Hematopoietic multipotent progenitor cell treated with erythropoietin and hydrocortisone succinate and interleukin-3 and kit ligand, for 15 days (in vitro differentiated cells): Measurements from ENCODE around the gene GRIN1.
A peak's percentile ranks its signal among the peaks of the same experiment; 100 is the strongest.

ENCODE experiments used
- DNase-seq: peaks from one replicate; pipeline ENCODE4 v3.0.0-alpha.2; 2015; ENCODE audit warnings: low spot score

The GRIN1 gene

DNA sequence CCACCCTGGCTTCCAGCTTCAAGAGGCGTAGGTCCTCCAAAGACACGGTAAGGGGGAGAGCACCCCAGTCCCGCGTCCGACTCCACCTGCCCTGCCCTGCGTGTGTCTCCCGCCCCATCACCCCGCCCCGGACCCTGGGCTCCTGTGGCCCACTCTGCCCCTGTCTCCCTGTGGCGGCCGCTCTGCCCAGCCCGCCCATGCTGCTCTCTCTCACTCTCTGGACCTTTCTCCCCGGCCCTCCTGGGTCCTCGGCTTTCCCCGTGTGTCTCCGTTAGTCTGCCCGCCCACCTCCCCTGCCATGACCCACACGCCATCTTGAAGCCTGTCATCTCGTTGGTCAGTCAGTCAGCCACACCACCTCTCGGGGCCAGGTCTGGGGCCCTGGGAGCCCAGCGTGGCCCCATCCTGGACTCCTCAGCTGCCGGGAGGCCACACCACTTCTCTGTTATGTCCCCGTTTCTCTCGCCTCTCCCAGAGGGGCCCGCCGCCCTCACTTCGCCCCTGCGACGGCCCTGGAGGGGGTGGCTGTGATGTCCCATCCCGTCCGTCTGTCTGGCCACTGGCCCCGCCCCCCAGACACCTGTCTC is 26.4 kb downstream of the GRIN1 start:
- DNase-seq, result no peak

DNA sequence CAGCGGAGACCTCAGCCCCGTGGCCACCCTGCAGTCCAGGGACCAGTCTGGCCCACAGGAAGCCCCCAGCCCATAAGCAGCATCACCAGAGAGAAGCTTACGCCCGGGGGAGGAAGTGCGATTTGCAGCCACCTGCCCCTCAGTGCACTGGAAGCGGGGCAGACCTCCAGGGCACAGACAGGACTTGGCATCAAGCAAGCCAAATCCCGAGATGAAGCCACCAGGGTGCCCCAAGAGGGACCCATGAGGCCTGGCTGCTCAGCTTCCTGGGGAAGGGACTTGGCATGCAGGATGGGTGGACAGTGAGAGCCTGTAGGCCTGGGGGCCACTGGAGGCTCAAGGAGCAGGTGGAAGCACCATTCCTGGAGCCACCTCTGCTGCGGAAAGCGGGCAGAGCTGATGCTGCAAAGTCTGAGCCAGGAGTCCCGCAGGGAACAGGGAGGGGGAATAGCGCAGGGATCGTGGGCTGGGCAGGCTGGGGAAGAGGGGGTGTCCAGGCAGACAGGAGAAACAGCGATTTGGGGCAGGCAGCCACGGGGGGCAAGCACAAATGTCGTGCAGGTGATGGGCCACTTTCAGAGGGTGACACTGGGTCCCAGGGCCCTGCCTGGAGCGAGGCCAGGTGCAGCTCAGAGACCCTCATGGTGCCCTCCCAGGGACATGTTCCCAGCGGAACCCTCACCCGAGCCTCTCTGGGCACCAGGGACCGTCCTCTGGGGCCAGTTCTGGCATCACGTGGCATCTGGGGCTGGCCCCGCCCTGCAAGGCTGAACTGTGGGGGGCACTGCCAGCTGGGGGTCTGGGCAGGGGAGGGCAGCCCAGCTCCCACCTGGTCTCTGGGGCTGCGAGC is 27.7 kb downstream of the GRIN1 start:
- DNase-seq, result no peak

DNA sequence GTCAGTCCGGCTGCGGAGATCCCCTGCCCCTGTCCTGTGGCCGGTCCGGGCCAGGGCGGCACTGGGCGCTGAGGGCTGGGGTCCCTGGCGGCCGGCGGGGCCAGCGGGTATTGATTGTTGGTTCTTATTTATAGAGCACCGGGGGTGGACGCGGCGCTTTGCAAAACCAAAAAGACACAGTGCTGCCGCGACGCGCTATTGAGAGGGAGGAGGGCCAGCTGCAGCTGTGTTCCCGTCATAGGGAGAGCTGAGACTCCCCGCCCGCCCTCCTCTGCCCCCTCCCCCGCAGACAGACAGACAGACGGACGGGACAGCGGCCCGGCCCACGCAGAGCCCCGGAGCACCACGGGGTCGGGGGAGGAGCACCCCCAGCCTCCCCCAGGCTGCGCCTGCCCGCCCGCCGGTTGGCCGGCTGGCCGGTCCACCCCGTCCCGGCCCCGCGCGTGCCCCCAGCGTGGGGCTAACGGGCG is 28.4 kb downstream of the GRIN1 start:
- no peak for DNase-seq

DNA sequence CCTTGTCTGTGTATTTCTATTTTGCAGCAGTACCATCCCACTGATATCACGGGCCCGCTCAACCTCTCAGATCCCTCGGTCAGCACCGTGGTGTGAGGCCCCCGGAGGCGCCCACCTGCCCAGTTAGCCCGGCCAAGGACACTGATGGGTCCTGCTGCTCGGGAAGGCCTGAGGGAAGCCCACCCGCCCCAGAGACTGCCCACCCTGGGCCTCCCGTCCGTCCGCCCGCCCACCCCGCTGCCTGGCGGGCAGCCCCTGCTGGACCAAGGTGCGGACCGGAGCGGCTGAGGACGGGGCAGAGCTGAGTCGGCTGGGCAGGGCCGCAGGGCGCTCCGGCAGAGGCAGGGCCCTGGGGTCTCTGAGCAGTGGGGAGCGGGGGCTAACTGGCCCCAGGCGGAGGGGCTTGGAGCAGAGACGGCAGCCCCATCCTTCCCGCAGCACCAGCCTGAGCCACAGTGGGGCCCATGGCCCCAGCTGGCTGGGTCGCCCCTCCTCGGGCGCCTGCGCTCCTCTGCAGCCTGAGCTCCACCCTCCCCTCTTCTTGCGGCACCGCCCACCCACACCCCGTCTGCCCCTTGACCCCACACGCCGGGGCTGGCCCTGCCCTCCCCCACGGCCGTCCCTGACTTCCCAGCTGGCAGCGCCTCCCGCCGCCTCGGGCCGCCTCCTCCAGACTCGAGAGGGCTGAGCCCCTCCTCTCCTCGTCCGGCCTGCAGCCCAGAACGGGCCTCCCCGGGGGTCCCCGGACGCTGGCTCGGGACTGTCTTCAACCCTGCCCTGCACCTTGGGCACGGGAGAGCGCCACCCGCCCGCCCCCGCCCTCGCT is 29.0 kb downstream of the GRIN1 start:
- no peak for DNase-seq

- no peak for DNase-seq
Observed at GRCh38 chr9:137168573-137168903, 29.6 kb downstream of the GRIN1 start.

DNA sequence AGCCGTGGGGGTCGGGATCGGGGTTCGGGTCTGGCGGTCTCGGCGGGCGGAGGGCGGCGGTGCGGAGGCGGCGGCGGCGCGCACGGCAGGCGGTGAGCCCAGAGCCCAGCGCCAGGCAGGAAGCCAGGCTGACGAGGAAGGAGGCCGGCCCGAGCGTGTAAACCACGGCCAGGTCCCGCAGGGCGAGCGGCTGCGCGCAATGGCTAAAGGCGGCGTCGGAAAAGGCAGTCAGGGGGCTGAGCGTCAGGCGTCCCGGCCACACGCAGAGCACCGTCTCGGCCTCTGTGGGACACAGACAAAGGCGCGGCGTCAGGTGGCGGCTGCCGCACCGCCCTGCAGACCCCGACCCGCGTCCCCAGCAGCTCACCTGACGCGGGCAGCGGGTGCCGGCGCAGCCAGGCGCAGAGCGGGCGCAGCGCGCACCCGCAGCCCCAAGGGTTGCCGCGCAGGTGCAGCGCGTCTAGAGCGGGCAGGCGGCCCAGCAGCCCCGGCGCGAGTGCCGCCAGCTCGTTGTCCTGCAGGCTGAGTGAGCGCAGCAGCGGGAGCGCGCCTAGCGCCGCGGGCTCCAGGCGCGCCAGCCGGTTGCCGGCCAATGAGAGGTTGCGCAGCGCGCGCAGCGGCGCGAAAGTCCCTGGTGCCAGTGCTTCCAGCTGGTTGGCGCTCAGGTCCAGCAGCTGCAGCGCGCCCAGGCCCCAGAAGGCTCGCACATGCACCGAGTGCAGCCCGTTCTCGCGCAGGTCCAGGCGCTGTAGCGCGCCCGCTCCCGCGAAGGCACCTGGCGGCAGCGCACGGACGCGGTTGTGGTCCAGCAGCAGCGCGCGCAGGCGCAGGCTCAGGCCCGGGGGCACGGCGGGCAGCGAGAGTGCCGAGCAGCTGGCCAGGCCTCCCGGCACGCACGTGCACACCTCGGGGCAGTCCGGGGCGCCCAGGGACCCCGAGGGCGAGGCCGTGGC is 30.2 kb downstream of the GRIN1 start:
- DNase-seq, result no peak

DNA sequence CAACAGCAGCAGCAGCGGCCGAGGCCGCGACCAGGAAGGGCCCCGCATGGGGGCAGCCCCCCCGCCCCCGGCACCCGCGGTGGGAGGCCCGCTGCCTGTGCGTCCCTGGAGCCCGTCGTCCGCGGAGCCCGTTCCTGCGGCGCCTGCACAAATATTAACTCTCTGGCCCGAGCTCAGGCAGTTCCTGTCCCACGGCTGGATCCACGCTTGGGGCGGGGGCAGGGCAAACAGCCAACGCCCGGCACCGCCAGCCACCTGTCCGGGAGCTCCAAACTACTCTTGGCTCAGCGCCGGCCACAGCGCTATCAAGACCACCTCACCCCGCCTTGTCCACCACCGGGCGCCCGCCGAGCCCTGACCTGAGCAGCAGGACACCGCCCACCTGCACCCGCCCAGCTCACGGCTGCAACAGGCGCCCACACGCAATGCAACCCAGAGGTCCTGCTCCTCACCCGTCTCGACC is 31.0 kb downstream of the GRIN1 start, which contains the start of gene LRRC26:
Gene LRRC26, minus strand, starts transcription at position 156 of the 463 bp plus-strand sequence. Its CDS starts 108 bp downstream, at position 48.
- DNase-seq, result no peak

GRCh38 chr9:137170486-137171148 is 31.7 kb downstream of the GRIN1 start:
- no peak for DNase-seq

GRCh38 chr9:137171149-137171900 is 32.4 kb downstream of the GRIN1 start:
- DNase-seq, result no peak

DNA sequence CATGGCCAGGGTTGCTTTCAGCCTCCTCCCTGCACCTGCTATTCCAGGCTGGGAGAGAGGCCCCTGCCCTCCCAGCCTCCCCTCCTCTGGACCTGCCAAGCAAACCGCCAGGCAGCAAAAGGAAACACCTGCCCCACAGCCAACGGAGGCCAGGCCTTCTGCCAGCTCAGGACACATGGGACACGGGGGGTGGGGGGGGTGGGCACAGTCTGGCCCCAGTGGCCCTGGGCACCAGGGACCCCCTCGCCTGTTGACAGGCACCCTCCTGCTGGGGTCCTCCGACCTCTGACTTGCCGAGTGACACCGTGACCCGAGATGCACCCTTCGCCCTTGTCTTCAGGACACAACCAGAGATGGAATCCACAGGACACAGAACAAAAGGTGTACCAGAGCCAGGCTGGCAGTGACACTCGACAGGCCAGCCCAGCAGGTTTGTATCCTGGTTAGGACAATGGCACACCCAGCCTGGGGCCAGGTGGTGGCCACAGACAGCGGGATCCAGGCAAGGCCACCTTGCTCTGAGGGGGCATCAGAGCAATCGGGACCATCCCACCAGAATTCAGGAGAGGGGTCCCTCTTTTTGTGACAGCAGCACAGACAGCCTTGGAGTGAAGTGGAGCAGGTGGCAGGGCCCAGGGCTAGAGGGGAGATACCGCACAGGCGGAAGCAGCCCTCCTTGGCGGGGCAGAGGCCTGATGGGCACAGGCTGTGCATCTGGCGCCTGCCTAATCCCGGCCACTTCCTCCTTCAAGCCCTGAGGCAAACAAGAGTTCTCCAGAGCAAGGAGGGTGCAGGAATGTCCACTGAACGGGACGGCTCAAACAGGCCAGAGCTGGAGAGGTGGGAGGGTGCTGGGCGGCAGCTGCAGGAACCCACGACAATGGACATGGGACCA is 34.2 kb downstream of the GRIN1 start:
- no peak for DNase-seq

DNA sequence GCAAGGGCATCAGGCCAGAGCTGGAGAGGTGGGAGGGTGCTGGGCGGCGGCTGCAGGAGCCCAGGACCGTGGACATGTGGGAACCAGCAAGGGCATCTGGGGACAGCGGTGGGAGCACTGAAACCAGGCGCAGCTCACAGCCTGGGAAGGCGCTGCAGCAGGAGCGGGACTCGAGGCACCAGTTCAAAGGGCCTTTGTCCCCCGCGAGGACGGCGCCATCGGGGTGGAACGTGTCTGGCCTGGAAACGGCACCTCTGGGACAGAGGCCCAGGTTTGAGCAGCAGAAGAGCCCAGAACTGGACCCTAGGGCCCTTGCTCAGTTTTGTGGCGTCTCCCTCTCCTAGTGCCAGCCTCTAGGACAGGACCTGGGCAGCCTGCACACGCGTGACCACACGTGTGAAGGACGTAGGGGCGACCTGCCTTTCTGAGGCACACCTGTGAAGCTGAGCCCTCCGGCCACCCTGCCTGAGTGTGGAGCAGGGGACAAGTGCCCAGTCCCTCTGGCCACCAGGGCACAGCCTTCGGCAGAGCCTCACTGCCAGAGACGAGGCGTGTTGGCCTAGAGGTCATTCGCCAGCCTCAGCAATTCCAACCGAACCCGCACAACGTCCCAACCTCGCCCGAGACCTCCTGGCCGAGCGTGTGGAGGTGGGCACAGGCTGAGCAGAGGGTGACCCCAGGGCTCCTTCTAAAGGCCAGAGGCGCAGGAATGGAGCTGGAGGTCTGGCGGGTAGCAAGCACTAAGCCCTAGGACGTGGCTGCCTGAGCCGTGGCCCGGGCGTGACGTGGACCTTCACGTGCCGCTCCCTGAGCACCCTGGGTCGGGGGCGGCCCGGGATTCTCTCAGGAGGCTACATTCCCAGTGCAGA is 35.1 kb downstream of the GRIN1 start:
- DNase-seq, result no peak

- no peak for DNase-seq
Observed at GRCh38 chr9:137174722-137175293, 35.9 kb downstream of the GRIN1 start.

GRCh38 chr9:137175345-137175961 is 36.5 kb downstream of the GRIN1 start:
- DNase-seq, result no peak

- peak; percentile 36 for DNase-seq
Observed at GRCh38 chr9:137176302-137177182, 37.6 kb downstream of the GRIN1 start.

DNA sequence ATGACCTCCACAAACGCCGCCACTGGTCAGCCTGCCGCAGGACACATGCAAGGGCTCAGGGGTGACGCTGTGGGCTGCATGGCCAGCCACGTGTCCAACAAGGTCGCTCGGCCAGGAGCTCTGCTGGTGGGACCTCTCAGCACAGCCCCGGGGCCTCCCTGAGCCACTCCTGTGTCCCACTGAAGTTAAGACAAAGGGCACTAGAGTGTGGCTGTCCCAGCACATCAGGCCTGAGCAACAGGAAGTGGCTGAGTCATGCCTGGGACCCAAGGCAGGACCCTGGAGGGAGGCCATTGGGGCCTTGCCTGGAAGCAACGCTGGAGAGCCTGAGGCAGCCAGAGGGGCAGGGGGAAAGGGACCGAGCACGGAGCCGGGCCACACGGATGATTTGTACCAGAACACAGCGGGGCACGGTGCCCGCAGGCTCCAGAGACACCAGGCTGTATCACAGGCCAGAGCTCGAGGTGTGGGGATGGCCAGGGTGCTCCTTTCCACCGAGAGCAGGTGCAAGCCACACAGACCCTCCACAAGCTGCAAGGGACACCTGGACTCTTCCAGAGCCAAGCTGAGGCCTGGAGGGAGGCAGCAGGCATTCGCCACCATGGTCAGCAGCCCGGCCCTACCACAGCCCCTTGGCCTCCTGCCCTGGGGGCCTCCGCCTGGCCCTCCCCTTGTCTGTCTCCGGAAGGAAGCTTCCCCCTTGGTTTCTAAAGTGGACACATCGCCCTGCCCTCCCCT is 39.4 kb downstream of the GRIN1 start:
- no peak for DNase-seq
